A549 (cell line): Measurements from ENCODE around the gene GXYLT1. TPM values are rescaled to one million over a fixed set of nuclear protein-coding genes. Genes with fewer than 3 reads are reported as not detected.

Experiments used
- ATAC-seq, 2 experiments: fragments of 200-7000 bp in 1 of 2; fragments of >200 bp in 1 of 2; cut with Nextera tagmentation in 1 of 2; cut with Tn5 transposase in 1 of 2; 3 replicates each; pipeline versions ENCODE4 v1.8.0 to v1.9.1; 2018 to 2020; ENCODE audit warnings: mild to moderate bottlenecking in 1 of 2, moderate library complexity in 1 of 2
- CTCF ChIA-PET: fragments of 300-600 bp; sonication (Branson Sonifier 250); formaldehyde crosslinking; extraction: SDS; loops from one replicate; lab custom pipeline; 2021; ENCODE audit warnings: antibody characterized with exemption, inconsistent platforms; lab: Yijun Ruan, JAX
- POLR2A ChIA-PET: fragments of 350-600 bp; formaldehyde crosslinking; extraction: SDS; loops from one replicate; lab custom pipeline; 2021; ENCODE audit warnings: antibody characterized with exemption, inconsistent platforms; lab: Yijun Ruan, JAX
- DNase-seq, 2 experiments: peaks; one replicate each; pipeline versions ENCODE4 v3.0.0 to v3.0.0-alpha.2; 2011 to 2016; ENCODE audit warnings: low read depth in 1 of 2, low spot score in 1 of 2
- FAIRE-seq: peaks from 2 replicates; lab custom pipeline; 2011; peaks lifted over from hg19 to GRCh38; lab: Jason Lieb, UNC
- H3K27ac ChIP-seq, 2 experiments: fragments of >200 bp; sonication (Bioruptor Twin); formaldehyde crosslinking; 3 replicates each; pipeline ENCODE4 v1.5.1; 2016 to 2017
- H3K4me1 ChIP-seq: fragments of >200 bp; sonication (Bioruptor Twin); formaldehyde crosslinking; 3 replicates; pipeline ENCODE4 v1.6.1; 2016
- H3K4me2 ChIP-seq: fragments of >200 bp; sonication (Bioruptor Twin); formaldehyde crosslinking; 3 replicates; pipeline ENCODE4 v1.6.1; 2016
- H3K4me3 ChIP-seq: fragments of >200 bp; sonication (Bioruptor Twin); formaldehyde crosslinking; 3 replicates; pipeline ENCODE4 v1.5.1; 2016
- H3K9me3 ChIP-seq: fragments of >200 bp; sonication (Bioruptor Twin); formaldehyde crosslinking; 3 replicates; pipeline ENCODE4 v1.6.1; 2016
- CBX2 ChIP-seq: fragments of 200-600 bp; sonication (generic); IDR thresholded peaks from 2 replicates; pipeline ENCODE4 v1.6.1; 2016; ENCODE audit warnings: low read depth, mild to moderate bottlenecking, borderline replicate concordance
- CEBPB ChIP-seq, 2 experiments: fragments of >200 bp in 1 of 2; sonication (Bioruptor Twin) in 1 of 2; formaldehyde crosslinking in 1 of 2; IDR thresholded peaks; 2 replicates each; pipeline ENCODE4 v1.6.1; 2012 to 2016
- CHD4 ChIP-seq: fragments of 200-600 bp; sonication (generic); IDR thresholded peaks from 2 replicates; pipeline ENCODE4 v1.6.1; 2016; ENCODE audit warnings: antibody characterized with exemption, mild to moderate bottlenecking, borderline replicate concordance
- EHF ChIP-seq: fragments of 250-450 bp; sonication (Bioruptor Pico); IDR thresholded peaks from 2 replicates; pipeline ENCODE4 v1.5.0; 2020; ENCODE audit warnings: mild to moderate bottlenecking
- FOSB ChIP-seq: fragments of 250-450 bp; sonication (Bioruptor Pico); IDR thresholded peaks from 2 replicates; pipeline ENCODE4 v1.5.0; 2020; ENCODE audit warnings: mild to moderate bottlenecking, moderate library complexity
- FOSL2 ChIP-seq, 2 experiments: fragments of 450-650 bp in 1 of 2; fragments of >200 bp in 1 of 2; sonication (Bioruptor Twin) in 1 of 2; formaldehyde crosslinking; IDR thresholded peaks; 2 replicates each; pipeline versions ENCODE4 v1.5.0 to v1.6.1; 2016 to 2020; ENCODE audit warnings: mild to moderate bottlenecking in 1 of 2, moderate library complexity in 1 of 2
- GATA3 ChIP-seq: IDR thresholded peaks from 2 replicates; pipeline ENCODE4 v1.6.1; 2012; ENCODE audit warnings: borderline replicate concordance
- HDAC2 ChIP-seq: fragments of 200-600 bp; sonication (generic); IDR thresholded peaks from 2 replicates; pipeline ENCODE4 v1.6.1; 2016
- HEYL ChIP-seq: fragments of 250-450 bp; sonication (Bioruptor Pico); IDR thresholded peaks from 2 replicates; pipeline ENCODE4 v1.8.0; 2021; ENCODE audit warnings: mild to moderate bottlenecking, moderate library complexity
- HOXB5 ChIP-seq: fragments of 250-450 bp; sonication (Bioruptor Pico); IDR thresholded peaks from 2 replicates; pipeline ENCODE4 v1.5.0; 2020; ENCODE audit warnings: mild to moderate bottlenecking, moderate library complexity
- KDM5A ChIP-seq: fragments of 200-600 bp; sonication (generic); IDR thresholded peaks from 2 replicates; pipeline ENCODE4 v1.6.1; 2016; ENCODE audit warnings: antibody characterized with exemption, mild to moderate bottlenecking
- MAFK ChIP-seq: fragments of 450-650 bp; IDR thresholded peaks from 2 replicates; pipeline ENCODE4 v1.6.1; 2014; ENCODE audit not compliant: partially characterized antibody
- MAZ ChIP-seq: fragments of 150-350 bp; IDR thresholded peaks from 2 replicates; pipeline ENCODE4 v1.6.1; 2014; ENCODE audit warnings: antibody characterized with exemption, low read depth, low read length, borderline replicate concordance
- MYC ChIP-seq: IDR thresholded peaks from 2 replicates; pipeline ENCODE4 v1.6.1; 2012; ENCODE audit warnings: mild to moderate bottlenecking, inconsistent platforms, low read length, improper control_type of control experiment, borderline replicate concordance
- PHF8 ChIP-seq: fragments of 200-600 bp; sonication (generic); IDR thresholded peaks from 2 replicates; pipeline ENCODE4 v1.6.1; 2016; ENCODE audit warnings: low read depth, mild to moderate bottlenecking, antibody characterized with exemption, moderate library complexity, borderline replicate concordance
- POLR2AphosphoS2 ChIP-seq: conservative IDR thresholded peaks from 2 replicates; pipeline ENCODE4 v1.6.1; 2012; ENCODE audit warnings: low read length, improper control_type of control experiment, inconsistent platforms
- RARB ChIP-seq: fragments of 250-450 bp; sonication (Bioruptor Pico); IDR thresholded peaks from 2 replicates; pipeline ENCODE4 v1.8.0; 2021; ENCODE audit warnings: mild to moderate bottlenecking, moderate library complexity
- RCOR1 ChIP-seq: fragments of 150-350 bp; IDR thresholded peaks from 2 replicates; pipeline ENCODE4 v1.6.1; 2014; ENCODE audit warnings: antibody characterized with exemption, low read length, low read depth
- SREBF2 ChIP-seq: fragments of 450-650 bp; IDR thresholded peaks from 2 replicates; pipeline ENCODE4 v1.6.1; 2014; ENCODE audit warnings: mild to moderate bottlenecking, moderate library complexity
- ZFP36 ChIP-seq: fragments of 450-650 bp; IDR thresholded peaks from 2 replicates; pipeline ENCODE4 v1.6.1; 2014; ENCODE audit warnings: borderline replicate concordance; ENCODE audit not compliant: partially characterized antibody
- ZSCAN20 ChIP-seq: fragments of 250-450 bp; sonication (Bioruptor Pico); IDR thresholded peaks from 2 replicates; pipeline ENCODE4 v1.8.0; 2022; ENCODE audit warnings: mild to moderate bottlenecking, moderate library complexity
- WGBS: methylation state at CpG from one replicate; pipeline ENCODE4 v1.1.6; 2017; ENCODE audit errors: missing lambda C conversion rate; 5-methylcytosine and 5-hydroxymethylcytosine counted together
- polyA plus RNA-seq, 4 experiments: library from polyadenylated mRNA; depleted of rRNA in 3 of 4; stranded (reverse); fragments of >200 nt; fragmentation: RNase III in 1 of 4; extraction: RNeasy Plus Mini Kit Qiagen cat#74134 plus additional on column Dnase treatment in 1 of 4; gene quantifications; 2 replicates in 3 of 4; 3 replicates in 1 of 4; pipeline ENCODE4 v1.2.3, GENCODE V29; 2011 to 2017
- TF ChIP-seq, protein P1 (sequence below): fragments of >200 bp; sonication (Bioruptor Twin); formaldehyde crosslinking; IDR thresholded peaks from 3 replicates; pipeline ENCODE4 v1.5.1; 2016
- TF ChIP-seq, protein P2 (sequence below): IDR thresholded peaks from 2 replicates; pipeline ENCODE4 v1.6.1; 2012
- TF ChIP-seq, protein P3 (sequence below): fragments of >200 bp; sonication (Bioruptor Twin); formaldehyde crosslinking; IDR thresholded peaks from 3 replicates; pipeline ENCODE4 v1.6.1; 2016
- TF ChIP-seq, protein P4 (sequence below): fragments of 200-600 bp; sonication (generic); IDR thresholded peaks from 2 replicates; pipeline ENCODE4 v1.6.1; 2016; ENCODE audit warnings: antibody characterized with exemption, mild to moderate bottlenecking, moderate library complexity

Gene GXYLT1
- polyA plus RNA-seq, 2 of the 4 experiments (the other 2 are of a cell fraction), result 11.2 to 25.0 TPM

DNA sequence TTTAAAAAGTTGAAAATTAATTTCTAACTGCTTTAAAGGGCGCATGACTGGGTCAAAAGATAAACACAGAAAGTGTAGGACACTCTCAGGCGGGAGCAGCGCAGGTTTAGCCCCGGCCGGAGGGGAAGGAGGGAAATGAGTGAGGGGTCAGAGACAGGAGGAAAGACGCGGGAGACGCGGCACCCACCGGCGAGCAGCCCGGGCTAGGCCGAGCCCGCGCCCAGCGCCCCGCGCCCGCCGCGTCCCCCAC is 591 bp downstream of the GXYLT1 start:
- ChIA-PET CTCF (no interaction called here), POLR2A (no interaction called here)
- peak overlapping the region; percentile 82 for H3K4me3 ChIP-seq
- H3K9me3 ChIP-seq, result no peaks in the 10 kb centered on the region
- peak overlapping the region; percentile 92 for H3K4me2 ChIP-seq
- peak overlapping the region; percentile 95 to 96 for H3K27ac ChIP-seq
- ATAC-seq (no peak), FAIRE-seq (no peak), DNase-seq (no peak)
- H3K4me1 ChIP-seq, result peaks cover 49% of the 10 kb centered on the region
- under 1% methylated on average over 21 of the region's 21 CpGs for WGBS
- TF ChIP-seq CBX2 (no peak), PHF8 (no peak), HOXB5 (CRISPR knock-in tag) (no peak), FOSB (no peak), SREBF2 (no peak), HDAC2 (no peak), ZSCAN20 (CRISPR knock-in tag) (no peak), CEBPB (IDR thresholded peaks at IDR 0.05) (no peak), FOSL2 (IDR thresholded peaks at IDR 0.05) (no peak), FOSL2 (CRISPR knock-in tag; IDR thresholded peaks at IDR 0.05) (no peak), RCOR1 (no peak), EHF (no peak), HEYL (no peak), GATA3 (no peak), KDM5A (no peak), MYC (no peak)
- TF ChIP-seq, protein P1, sequence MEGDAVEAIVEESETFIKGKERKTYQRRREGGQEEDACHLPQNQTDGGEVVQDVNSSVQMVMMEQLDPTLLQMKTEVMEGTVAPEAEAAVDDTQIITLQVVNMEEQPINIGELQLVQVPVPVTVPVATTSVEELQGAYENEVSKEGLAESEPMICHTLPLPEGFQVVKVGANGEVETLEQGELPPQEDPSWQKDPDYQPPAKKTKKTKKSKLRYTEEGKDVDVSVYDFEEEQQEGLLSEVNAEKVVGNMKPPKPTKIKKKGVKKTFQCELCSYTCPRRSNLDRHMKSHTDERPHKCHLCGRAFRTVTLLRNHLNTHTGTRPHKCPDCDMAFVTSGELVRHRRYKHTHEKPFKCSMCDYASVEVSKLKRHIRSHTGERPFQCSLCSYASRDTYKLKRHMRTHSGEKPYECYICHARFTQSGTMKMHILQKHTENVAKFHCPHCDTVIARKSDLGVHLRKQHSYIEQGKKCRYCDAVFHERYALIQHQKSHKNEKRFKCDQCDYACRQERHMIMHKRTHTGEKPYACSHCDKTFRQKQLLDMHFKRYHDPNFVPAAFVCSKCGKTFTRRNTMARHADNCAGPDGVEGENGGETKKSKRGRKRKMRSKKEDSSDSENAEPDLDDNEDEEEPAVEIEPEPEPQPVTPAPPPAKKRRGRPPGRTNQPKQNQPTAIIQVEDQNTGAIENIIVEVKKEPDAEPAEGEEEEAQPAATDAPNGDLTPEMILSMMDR, result no peak
- TF ChIP-seq, protein P2, sequence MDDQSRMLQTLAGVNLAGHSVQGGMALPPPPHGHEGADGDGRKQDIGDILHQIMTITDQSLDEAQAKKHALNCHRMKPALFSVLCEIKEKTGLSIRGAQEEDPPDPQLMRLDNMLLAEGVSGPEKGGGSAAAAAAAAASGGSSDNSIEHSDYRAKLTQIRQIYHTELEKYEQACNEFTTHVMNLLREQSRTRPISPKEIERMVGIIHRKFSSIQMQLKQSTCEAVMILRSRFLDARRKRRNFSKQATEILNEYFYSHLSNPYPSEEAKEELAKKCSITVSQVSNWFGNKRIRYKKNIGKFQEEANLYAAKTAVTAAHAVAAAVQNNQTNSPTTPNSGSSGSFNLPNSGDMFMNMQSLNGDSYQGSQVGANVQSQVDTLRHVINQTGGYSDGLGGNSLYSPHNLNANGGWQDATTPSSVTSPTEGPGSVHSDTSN, result no peak
- TF ChIP-seq, protein P3, sequence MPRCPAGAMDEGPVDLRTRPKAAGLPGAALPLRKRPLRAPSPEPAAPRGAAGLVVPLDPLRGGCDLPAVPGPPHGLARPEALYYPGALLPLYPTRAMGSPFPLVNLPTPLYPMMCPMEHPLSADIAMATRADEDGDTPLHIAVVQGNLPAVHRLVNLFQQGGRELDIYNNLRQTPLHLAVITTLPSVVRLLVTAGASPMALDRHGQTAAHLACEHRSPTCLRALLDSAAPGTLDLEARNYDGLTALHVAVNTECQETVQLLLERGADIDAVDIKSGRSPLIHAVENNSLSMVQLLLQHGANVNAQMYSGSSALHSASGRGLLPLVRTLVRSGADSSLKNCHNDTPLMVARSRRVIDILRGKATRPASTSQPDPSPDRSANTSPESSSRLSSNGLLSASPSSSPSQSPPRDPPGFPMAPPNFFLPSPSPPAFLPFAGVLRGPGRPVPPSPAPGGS, result no peak

DNA sequence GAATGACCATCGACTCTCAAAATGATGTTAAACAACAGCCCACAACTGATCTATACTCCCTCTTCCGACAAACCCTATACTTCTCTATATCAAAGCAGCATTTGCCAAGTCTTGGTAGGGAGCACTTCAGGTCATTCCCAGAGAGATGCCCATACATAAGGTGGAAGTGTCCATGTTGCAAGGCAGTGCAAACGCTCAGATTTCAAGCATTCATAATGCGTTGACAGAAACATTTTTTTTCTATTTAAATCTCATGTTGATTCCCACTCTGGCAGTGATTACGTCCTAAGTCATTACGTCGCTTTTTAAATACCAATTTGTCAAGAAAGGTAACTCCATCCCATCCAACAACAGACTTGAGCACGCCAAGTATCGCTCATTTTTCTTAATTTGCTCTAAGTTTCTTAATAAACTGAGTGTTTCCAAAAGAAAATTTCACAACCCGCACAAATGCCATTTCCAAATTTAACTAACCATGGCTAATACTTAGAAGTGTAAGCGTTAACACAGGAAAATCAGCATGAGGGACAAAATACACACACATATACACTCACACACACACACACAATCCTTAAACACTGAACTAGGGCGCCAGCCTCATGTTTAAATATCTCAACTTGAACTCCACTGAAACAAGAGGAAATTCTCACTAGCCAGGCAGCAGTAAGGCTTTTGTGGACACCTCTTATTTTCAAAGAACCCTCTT is 1.1 kb downstream of the GXYLT1 start:
- Histone ChIP-seq H3K4me3 (peak overlapping the region; percentile 82), H3K27ac (peak overlapping the region; percentile 95 to 96), H3K9me3 (no peaks in the 10 kb centered on the region), H3K4me2 (peak overlapping the region; percentile 92), H3K4me1 (peaks cover 49% of the 10 kb centered on the region)
- DNase-seq, result peak in 1 of 2 experiments; percentile 55
- TF ChIP-seq RARB (CRISPR knock-in tag) (no peak), MAFK (no peak), CHD4 (no peak), MAZ (no peak), POLR2AphosphoS2 (no peak), ZFP36 (no peak), CBX2 (no peak), HDAC2 (no peak)
- TF ChIP-seq, protein P3, result no peak
- TF ChIP-seq, protein P4, sequence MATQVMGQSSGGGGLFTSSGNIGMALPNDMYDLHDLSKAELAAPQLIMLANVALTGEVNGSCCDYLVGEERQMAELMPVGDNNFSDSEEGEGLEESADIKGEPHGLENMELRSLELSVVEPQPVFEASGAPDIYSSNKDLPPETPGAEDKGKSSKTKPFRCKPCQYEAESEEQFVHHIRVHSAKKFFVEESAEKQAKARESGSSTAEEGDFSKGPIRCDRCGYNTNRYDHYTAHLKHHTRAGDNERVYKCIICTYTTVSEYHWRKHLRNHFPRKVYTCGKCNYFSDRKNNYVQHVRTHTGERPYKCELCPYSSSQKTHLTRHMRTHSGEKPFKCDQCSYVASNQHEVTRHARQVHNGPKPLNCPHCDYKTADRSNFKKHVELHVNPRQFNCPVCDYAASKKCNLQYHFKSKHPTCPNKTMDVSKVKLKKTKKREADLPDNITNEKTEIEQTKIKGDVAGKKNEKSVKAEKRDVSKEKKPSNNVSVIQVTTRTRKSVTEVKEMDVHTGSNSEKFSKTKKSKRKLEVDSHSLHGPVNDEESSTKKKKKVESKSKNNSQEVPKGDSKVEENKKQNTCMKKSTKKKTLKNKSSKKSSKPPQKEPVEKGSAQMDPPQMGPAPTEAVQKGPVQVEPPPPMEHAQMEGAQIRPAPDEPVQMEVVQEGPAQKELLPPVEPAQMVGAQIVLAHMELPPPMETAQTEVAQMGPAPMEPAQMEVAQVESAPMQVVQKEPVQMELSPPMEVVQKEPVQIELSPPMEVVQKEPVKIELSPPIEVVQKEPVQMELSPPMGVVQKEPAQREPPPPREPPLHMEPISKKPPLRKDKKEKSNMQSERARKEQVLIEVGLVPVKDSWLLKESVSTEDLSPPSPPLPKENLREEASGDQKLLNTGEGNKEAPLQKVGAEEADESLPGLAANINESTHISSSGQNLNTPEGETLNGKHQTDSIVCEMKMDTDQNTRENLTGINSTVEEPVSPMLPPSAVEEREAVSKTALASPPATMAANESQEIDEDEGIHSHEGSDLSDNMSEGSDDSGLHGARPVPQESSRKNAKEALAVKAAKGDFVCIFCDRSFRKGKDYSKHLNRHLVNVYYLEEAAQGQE, result no peak
- 0 out of 6 replicates have a peak, but pooled peaks of 1 of the 2 experiments have one; percentile 9 for ATAC-seq
- 4% methylated on average over 12 of the region's 12 CpGs for WGBS
- POLR2A ChIA-PET, result no interaction called here
- CTCF ChIA-PET, result interaction anchor here (0.8 to 1.7 kb wide), 3 partner anchors 13 to 188 kb away, joined by 3 to 5 read pairs (median 3); no protein-coding TSS in a partner anchor
- no peak for FAIRE-seq
